Measurements from ENCODE around the gene TBC1D22A.

Gene TBC1D22A

GRCh38 chr22:47043835-47044721 is 281.6 kb downstream of the TBC1D22A start:
- 0 out of 3 replicates have a peak, but pooled peaks have one; percentile 22 for ATAC-seq
- TF ChIP-seq ISL1 (CRISPR knock-in tag; IDR thresholded peaks at IDR 0.05) (no peak), SNAI2 (CRISPR knock-in tag; IDR thresholded peaks at IDR 0.05) (no peak), ZNF8 (CRISPR knock-in tag; IDR thresholded peaks at IDR 0.05) (no peak), GLIS3 (CRISPR knock-in tag; IDR thresholded peaks at IDR 0.05) (no peak), TSHZ2 (CRISPR knock-in tag; IDR thresholded peaks at IDR 0.05) (no peak), TCF4 (CRISPR knock-in tag; IDR thresholded peaks at IDR 0.05; ENCODE audit: borderline replicate concordance) (no peak), ZFP3 (CRISPR knock-in tag; IDR thresholded peaks at IDR 0.05) (no peak), ZC3H10 (CRISPR knock-in tag; IDR thresholded peaks at IDR 0.05) (no peak), RARB (CRISPR knock-in tag; IDR thresholded peaks at IDR 0.05) (no peak), ZFP30 (CRISPR knock-in tag; IDR thresholded peaks at IDR 0.05) (no peak), ZNF565 (CRISPR knock-in tag; conservative IDR thresholded peaks at IDR 0.05; ENCODE audit: low read depth) (no peak), ESRRG (CRISPR knock-in tag; IDR thresholded peaks at IDR 0.05) (no peak), ZNF70 (CRISPR knock-in tag; IDR thresholded peaks at IDR 0.05) (no peak), TOX (CRISPR knock-in tag; IDR thresholded peaks at IDR 0.05; ENCODE audit: borderline replicate concordance) (no peak), PATZ1 (CRISPR knock-in tag; IDR thresholded peaks at IDR 0.05; ENCODE audit: borderline replicate concordance) (no peak), POU6F1 (CRISPR knock-in tag; IDR thresholded peaks at IDR 0.05; ENCODE audit: borderline replicate concordance, low read depth) (no peak), OSR1 (CRISPR knock-in tag; IDR thresholded peaks at IDR 0.05) (no peak)

- ATAC-seq, result no peak
- TF ChIP-seq OSR1 (CRISPR knock-in tag; IDR thresholded peaks at IDR 0.05) (no peak), TSHZ2 (CRISPR knock-in tag; IDR thresholded peaks at IDR 0.05) (no peak), CSRNP3 (CRISPR knock-in tag; IDR thresholded peaks at IDR 0.05) (no peak), ZFP30 (CRISPR knock-in tag; IDR thresholded peaks at IDR 0.05) (no peak), CSDC2 (CRISPR knock-in tag; IDR thresholded peaks at IDR 0.05) (no peak)
These were observed 282.5 kb downstream of the TBC1D22A start for GRCh38 chr22:47044722-47045535.
